Naive B cell (primary cell): Measurements from ENCODE around the gene IL1RAPL1. TPM values are rescaled to one million over a fixed set of nuclear protein-coding genes. Genes with fewer than 3 reads are reported as not detected.

ENCODE experiments used
- ATAC-seq, 2 donors: fragments of 150-1000 bp; cut with Tn5 transposase; 2 replicates each; pipeline ENCODE4 v1.10.0; 2021; ENCODE audit warnings: low read depth in 2 of 2, mild to moderate bottlenecking in 2 of 2, moderate library complexity in 2 of 2
- DNase-seq: peaks from one replicate; pipeline ENCODE4 v3.0.0; 2022
- H3K27ac Mint-ChIP-seq, 6 donors: one replicate each; pipeline ENCODE4 v1.8.0; 2020 to 2022; ENCODE audit warnings: mild to moderate bottlenecking in 6 of 6, mixed read lengths in 6 of 6, moderate library complexity in 5 of 6, inconsistent platforms in 2 of 6
- H3K27me3 Mint-ChIP-seq, 3 donors: one replicate each; pipeline ENCODE4 v1.8.0; 2021 to 2022; ENCODE audit warnings: mixed read lengths in 3 of 3, mild to moderate bottlenecking in 1 of 3
- H3K36me3 Mint-ChIP-seq, 2 donors: one replicate each; pipeline ENCODE4 v1.8.0; 2020 to 2022; ENCODE audit warnings: mixed read lengths in 2 of 2, inconsistent platforms in 1 of 2, mild to moderate bottlenecking in 1 of 2
- H3K4me1 Mint-ChIP-seq, 3 donors: one replicate each; pipeline ENCODE4 v1.8.0; 2020 to 2022; ENCODE audit warnings: mixed read lengths in 3 of 3, inconsistent platforms in 1 of 3, mild to moderate bottlenecking in 1 of 3, moderate library complexity in 1 of 3
- H3K4me3 Mint-ChIP-seq, 8 donors: one replicate each; pipeline ENCODE4 v1.8.0; 2020 to 2022; ENCODE audit warnings: mild to moderate bottlenecking in 8 of 8, mixed read lengths in 8 of 8, moderate library complexity in 8 of 8, inconsistent platforms in 2 of 8
- H3K9me3 Mint-ChIP-seq, 7 donors: one replicate each; pipeline ENCODE4 v1.8.0; 2020 to 2022; ENCODE audit warnings: mixed read lengths in 7 of 7, mild to moderate bottlenecking in 5 of 7, inconsistent platforms in 2 of 7, moderate library complexity in 1 of 7
- polyA plus RNA-seq, 6 donors: library from polyadenylated mRNA; unstranded; fragments of 300-500 nt; fragmentation: Illumina TruSeq; gene quantifications; one replicate each; pipeline ENCODE4 v1.2.3, GENCODE V29; 2021; ENCODE audit warnings: low read depth in 6 of 6

Gene IL1RAPL1
- polyA plus RNA-seq, 6 donors from 2014 or later, result not detected

DNA sequence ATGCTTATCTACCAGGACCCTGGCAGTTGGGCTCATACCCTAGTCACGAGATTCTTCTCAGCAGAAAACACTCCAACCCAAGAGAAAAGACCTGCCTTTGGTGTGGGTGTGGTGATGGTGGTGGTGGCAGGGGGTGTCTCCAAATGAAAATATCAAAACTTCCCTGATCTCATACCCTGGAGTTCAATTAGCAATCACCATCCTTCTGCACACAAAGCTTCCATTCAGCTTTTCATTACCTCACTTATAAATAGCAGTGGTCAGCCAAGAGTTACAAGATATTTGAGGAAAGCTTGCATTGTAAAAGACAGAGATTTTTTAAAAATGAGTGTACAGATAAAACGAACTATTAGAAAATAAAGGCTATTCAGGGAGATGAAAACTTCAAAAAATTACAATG, 1047.3 kb downstream of the IL1RAPL1 start:
- no peak for ATAC-seq
- no peaks in the 10 kb centered on the region for H3K4me1 Mint-ChIP-seq
- peaks cover 0 to 5% (median 0%) of the 10 kb centered on the region in 7 donors for H3K9me3 Mint-ChIP-seq
- no peak for DNase-seq
- H3K36me3 Mint-ChIP-seq, result no peaks in the 10 kb centered on the region
- H3K27ac Mint-ChIP-seq, result no peak overlapping the region
- H3K27me3 Mint-ChIP-seq, result no peaks in the 10 kb centered on the region
- no peak overlapping the region for H3K4me3 Mint-ChIP-seq

DNA sequence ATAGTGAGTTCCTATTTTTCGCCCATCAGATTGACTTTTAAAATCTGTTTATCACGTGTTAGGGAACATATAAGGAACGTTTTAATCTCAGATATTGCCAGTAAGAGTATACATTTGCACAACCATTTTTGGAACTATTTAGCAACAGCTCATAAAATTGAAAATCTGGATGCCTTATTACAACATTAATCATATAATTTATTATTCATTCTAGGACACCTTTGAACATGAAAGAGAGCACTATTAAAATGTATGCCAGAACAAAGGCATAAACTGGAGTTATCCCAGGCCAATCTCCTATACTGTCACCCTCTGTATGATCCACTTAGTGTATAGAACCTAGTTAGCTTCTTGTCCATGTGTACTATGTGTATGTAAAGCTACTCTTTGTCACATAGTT, 1049.1 kb downstream of the IL1RAPL1 start:
- Mint-ChIP-seq H3K27me3 (no peaks in the 10 kb centered on the region), H3K4me3 (no peak overlapping the region), H3K36me3 (no peaks in the 10 kb centered on the region), H3K4me1 (no peaks in the 10 kb centered on the region), H3K9me3 (peaks cover 0 to 7% (median 3%) of the 10 kb centered on the region in 7 donors), H3K27ac (peak overlapping the region in 1 of 6 donors; percentile 21)
- no peak for ATAC-seq
- no peak for DNase-seq

DNA sequence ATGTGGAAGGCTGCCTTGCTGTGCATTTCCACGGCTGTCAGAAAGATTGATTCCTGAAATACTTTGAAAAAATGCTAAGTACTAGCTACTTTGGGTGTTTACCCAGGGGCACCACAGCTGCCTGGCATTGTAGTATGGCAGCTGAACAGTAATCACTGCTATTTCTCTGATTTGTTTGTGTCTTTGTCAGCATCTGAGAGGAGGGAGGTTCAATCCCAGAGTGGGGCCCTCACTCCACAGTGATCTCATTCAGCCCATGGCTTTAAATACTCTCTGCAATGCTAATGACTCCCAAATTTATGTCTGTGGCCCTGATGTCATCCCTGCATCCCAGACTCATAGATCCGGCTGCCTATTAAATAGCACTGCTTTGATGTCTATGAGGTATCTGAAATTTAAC, 1052.9 kb downstream of the IL1RAPL1 start:
- Mint-ChIP-seq H3K27me3 (no peaks in the 10 kb centered on the region), H3K4me3 (no peak overlapping the region)

DNA sequence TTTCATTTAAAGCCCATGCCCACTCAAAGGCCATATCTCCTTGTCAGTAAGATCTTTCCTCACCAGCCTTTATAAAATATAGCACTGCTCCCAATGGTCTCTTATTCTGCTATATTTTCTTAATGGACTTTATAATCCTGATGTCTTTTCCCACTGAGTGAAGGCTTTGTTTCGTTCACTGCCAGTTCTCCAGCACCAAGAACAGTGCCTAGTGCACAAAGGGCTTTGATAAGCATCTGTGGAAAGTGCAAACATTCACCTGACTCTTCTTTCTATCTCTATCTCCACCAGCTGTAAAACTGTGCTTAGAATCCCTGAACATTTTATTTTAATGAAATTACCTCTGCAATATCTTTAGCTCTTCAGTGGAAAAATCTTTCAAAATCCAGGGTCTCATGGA, 1054.2 kb downstream of the IL1RAPL1 start:
- Mint-ChIP-seq H3K9me3 (peaks cover 0 to 9% (median 4%) of the 10 kb centered on the region in 7 donors), H3K4me1 (no peaks in the 10 kb centered on the region), H3K36me3 (no peaks in the 10 kb centered on the region), H3K27me3 (no peaks in the 10 kb centered on the region), H3K4me3 (no peak overlapping the region), H3K27ac (no peak overlapping the region)
- ATAC-seq, result no peak
- DNase-seq, result no peak

More for the DNA sequence above, 1052.9 kb downstream of the IL1RAPL1 start:
- peaks cover 0 to 9% (median 2%) of the 10 kb centered on the region in 7 donors for H3K9me3 Mint-ChIP-seq
- ATAC-seq, result no peak
- H3K27ac Mint-ChIP-seq, result no peak overlapping the region
- no peaks in the 10 kb centered on the region for H3K4me1 Mint-ChIP-seq
- no peak for DNase-seq
- no peaks in the 10 kb centered on the region for H3K36me3 Mint-ChIP-seq

DNA sequence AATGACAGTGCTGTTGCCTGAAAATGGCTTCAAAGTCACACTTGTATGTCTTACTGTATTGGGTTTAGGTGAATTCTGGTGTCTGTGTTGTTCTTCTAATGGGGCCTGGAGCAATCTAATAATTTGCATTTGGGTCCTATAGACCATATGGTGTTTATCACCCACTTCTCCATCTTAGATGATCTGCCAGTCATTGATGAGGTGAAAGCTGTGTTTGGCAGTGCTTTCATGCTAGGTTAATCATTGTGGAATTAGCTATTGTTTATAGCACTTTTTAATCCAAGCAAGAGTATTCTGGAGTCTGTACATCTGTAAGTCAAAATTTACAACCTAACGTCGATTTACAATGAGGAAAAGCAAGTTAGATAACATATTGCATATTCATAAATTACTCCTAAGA, 1055.9 kb downstream of the IL1RAPL1 start:
- Mint-ChIP-seq H3K4me1 (no peaks in the 10 kb centered on the region), H3K9me3 (peaks cover 0 to 11% (median 3%) of the 10 kb centered on the region in 7 donors), H3K27me3 (no peaks in the 10 kb centered on the region), H3K36me3 (no peaks in the 10 kb centered on the region), H3K4me3 (no peak overlapping the region), H3K27ac (no peak overlapping the region)
- DNase-seq (no peak), ATAC-seq (no peak)

DNA sequence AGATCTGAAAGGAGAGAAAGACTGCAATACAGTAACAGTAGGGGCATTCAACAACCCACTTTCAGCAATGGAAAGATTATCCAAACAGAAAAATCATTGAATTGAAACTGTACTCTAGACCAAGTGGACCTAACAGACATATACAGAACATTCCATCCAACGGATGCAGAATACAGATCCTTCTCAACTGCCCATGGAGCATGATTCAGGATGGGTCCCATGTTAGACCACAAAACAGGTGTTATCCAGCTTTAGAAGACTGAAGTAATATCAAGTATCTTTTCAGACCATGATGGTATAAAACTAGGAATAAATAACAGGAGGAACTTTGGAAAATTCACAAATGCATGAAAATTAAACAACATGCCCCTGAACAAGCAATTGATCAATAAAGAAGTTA, 1060.9 kb downstream of the IL1RAPL1 start:
- Mint-ChIP-seq H3K4me3 (no peak overlapping the region), H3K27me3 (no peaks in the 10 kb centered on the region), H3K9me3 (peaks cover 0 to 11% (median 4%) of the 10 kb centered on the region in 7 donors), H3K36me3 (no peaks in the 10 kb centered on the region), H3K4me1 (no peaks in the 10 kb centered on the region), H3K27ac (no peak overlapping the region)
- DNase-seq (no peak), ATAC-seq (no peak)

DNA sequence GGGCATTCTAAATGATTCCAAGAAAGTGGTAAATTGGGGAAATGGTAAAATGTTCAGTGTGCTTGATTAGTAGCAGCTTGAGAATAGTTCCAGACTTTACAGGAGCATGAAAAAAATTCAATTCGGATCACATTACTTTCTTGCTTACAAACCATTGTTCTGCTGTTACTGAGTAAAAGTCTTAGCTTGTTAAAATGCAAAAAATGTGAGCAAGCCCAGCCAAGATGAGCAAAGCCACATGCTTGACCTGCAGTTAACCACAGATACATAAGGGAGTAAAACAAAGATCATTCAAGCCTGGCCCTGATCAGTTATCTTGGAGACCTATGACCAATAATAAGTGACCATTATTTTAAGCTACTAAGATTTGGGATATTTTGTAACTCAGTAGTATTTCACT, 1065.2 kb downstream of the IL1RAPL1 start:
- H3K36me3 Mint-ChIP-seq, result no peaks in the 10 kb centered on the region
- H3K27me3 Mint-ChIP-seq, result no peaks in the 10 kb centered on the region
- ATAC-seq, result no peak
- H3K4me1 Mint-ChIP-seq, result no peaks in the 10 kb centered on the region
- H3K9me3 Mint-ChIP-seq, result peaks cover 0 to 6% (median 4%) of the 10 kb centered on the region in 7 donors
- H3K4me3 Mint-ChIP-seq, result no peak overlapping the region
- H3K27ac Mint-ChIP-seq, result no peak overlapping the region
- DNase-seq, result no peak

DNA sequence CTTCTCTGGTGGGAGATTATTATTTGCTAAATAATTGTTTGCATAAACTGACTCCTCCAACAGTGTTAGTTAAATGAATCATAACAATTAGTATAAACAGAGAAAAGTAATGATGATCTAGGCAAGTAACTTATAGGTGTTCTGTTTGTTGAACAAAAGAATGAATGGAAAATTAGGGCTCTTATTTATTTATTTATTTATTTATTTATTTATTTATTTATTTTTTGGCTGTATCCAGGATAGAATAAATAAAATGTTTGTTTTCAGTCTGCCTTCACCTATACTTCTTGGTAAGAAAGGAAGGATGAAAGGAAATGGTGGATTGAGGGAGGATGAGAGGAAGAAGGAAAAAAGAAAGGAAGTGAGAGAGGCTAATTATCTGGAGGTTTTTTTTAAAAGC, 1066.5 kb downstream of the IL1RAPL1 start:
- no peak overlapping the region for H3K27ac Mint-ChIP-seq
- H3K4me1 Mint-ChIP-seq, result no peaks in the 10 kb centered on the region
- H3K36me3 Mint-ChIP-seq, result no peaks in the 10 kb centered on the region
- ATAC-seq (no peak), DNase-seq (no peak)
- H3K9me3 Mint-ChIP-seq, result peaks cover 0 to 6% (median 4%) of the 10 kb centered on the region in 7 donors
- no peak overlapping the region for H3K4me3 Mint-ChIP-seq
- no peaks in the 10 kb centered on the region for H3K27me3 Mint-ChIP-seq

DNA sequence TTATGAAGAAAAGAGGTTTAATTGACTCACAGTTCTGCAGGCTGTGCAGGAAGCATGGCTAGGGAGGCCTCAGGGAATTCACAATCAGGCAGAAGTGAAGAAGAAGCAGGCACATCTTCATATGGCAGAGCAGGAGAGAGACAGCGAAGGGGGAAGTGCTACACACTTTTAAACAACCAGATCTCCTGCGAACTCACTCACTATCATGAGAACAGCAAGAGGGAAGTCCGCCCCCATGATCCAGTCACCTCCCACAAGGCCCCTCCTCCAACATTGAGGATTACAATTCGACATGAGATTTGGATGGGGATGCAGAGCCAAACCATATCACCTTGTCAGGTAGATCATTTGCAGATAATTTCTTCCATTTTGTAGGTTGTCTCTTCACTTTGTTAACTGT, 1072.7 kb downstream of the IL1RAPL1 start:
- no peak overlapping the region for H3K27ac Mint-ChIP-seq
- no peak overlapping the region for H3K4me3 Mint-ChIP-seq
- no peaks in the 10 kb centered on the region for H3K27me3 Mint-ChIP-seq
- no peaks in the 10 kb centered on the region for H3K36me3 Mint-ChIP-seq
- ATAC-seq (no peak), DNase-seq (no peak)
- peaks cover 0 to 12% (median 5%) of the 10 kb centered on the region in 7 donors for H3K9me3 Mint-ChIP-seq
- H3K4me1 Mint-ChIP-seq, result no peaks in the 10 kb centered on the region

DNA sequence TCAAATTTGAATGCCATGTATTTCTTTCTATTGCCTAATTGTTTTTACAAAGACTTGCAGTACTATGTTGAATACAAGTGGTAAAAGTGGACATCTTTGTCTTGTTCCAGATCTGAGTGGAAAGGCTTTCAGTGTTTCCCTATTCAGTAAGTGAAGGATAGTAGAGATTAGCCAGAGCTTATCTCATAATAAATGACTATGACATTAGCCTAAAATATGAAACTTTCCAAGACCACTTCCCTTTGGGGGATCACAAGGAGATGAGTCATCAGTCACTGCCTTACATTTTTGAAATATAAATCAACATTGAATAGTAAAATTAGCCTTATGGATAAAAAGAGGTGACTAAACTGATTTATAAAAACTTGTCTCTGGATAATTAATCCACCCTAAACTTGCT, 1074.0 kb downstream of the IL1RAPL1 start:
- Mint-ChIP-seq H3K27ac (no peak overlapping the region), H3K4me1 (no peaks in the 10 kb centered on the region), H3K4me3 (no peak overlapping the region), H3K36me3 (no peaks in the 10 kb centered on the region), H3K9me3 (peaks cover 0 to 12% (median 5%) of the 10 kb centered on the region in 7 donors), H3K27me3 (no peaks in the 10 kb centered on the region)
- DNase-seq (no peak), ATAC-seq (no peak)

DNA sequence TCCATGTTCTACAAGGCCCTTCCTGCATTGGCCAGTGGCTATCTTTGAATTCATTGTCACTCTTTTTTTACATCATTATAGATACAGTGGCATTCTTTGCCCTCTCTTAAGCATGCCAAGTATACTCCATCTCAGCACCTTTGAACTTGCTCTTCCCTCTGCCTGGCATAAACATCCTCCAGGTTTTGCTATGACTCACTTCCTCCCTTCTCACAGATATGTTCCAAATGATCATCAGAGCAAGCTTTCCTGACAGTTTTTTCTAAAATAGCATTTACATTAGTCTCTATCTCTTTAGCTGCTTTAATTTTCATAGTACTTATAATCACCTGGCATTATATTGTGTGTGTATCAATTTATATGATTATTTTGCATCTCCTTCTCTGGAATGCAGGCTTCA, 1074.9 kb downstream of the IL1RAPL1 start:
- H3K9me3 Mint-ChIP-seq, result peaks cover 0 to 12% (median 4%) of the 10 kb centered on the region in 7 donors
- H3K4me1 Mint-ChIP-seq, result no peaks in the 10 kb centered on the region
- no peaks in the 10 kb centered on the region for H3K36me3 Mint-ChIP-seq
- ATAC-seq, result no peak
- no peak overlapping the region for H3K27ac Mint-ChIP-seq
- DNase-seq, result no peak
- no peak overlapping the region for H3K4me3 Mint-ChIP-seq
- no peaks in the 10 kb centered on the region for H3K27me3 Mint-ChIP-seq

DNA sequence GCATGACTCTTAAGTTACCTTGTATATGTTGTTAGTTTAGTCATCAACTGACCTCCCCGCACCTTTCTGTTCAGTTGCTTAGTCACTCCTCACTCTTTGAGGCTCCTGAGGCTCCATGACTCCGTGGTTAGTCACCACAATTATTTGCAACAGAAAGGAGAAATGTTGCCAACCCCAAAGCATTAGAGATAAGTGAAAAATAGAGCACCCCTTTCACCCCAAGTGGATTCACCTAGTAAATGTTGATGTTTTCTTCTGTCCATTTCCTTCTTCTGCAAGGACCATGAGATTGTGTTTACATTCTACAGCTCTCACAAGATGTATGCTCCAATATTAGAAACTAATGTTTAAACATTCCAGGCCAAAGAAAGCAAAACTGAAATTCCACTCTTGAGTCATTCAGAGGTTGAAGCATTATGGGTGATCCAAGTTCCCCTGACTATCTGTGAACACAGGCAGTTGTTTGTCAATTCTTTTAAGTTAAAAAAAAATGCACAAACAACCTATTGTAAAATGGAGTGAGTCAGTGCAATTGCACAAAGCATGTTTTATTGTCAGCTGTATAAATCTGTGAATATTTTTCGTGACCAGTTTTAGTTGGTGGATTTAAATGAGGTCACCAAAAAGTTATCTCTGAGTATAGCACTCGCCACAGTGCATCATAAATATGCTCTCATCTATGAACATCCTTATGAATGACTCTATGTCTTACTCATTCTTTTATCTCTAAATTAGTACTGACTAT, 1075.7 kb downstream of the IL1RAPL1 start:
- DNase-seq (no peak), ATAC-seq (no peak)
- no peak overlapping the region for H3K4me3 Mint-ChIP-seq
- H3K9me3 Mint-ChIP-seq, result peaks cover 0 to 12% (median 5%) of the 10 kb centered on the region in 7 donors
- H3K27ac Mint-ChIP-seq, result no peak overlapping the region
- no peaks in the 10 kb centered on the region for H3K27me3 Mint-ChIP-seq
- no peaks in the 10 kb centered on the region for H3K4me1 Mint-ChIP-seq
- H3K36me3 Mint-ChIP-seq, result no peaks in the 10 kb centered on the region

DNA sequence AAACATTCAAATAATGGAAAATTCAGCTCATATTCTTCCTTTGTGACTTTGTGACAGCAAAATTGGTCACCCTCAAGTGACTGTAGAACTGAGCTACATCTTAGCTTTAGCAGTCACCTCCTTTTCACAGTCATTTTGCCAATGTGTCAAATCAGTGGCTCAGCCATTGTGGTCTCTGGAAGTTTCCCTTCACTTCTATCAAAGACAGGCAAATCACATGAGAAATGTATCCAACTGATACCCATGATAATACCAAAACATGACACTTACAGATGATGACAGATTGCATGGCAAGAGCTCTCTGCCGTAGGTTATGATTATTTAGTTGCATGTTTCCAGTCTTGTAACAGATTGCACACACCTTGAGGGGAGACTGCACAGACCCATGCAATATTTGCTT, 1078.3 kb downstream of the IL1RAPL1 start:
- peaks cover 0 to 7% (median 2%) of the 10 kb centered on the region in 7 donors for H3K9me3 Mint-ChIP-seq

DNA sequence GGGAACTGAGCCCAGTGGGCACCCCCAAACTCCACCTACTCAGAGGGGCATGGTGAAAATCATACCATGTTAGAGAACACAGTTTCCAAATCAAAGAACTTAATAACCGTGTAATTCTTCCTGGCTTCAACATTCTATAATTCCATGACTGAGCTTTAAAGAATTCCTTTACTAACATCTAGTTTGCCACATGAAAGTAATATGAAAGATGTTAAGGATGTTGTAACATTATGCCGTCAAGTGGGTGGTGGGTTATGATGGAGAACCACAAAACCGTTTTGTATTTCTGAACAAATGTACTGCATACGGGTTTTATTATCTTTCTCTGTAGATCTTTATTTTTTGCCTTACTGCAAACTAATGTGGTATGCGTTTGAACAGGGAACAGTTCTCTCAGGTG, 1079.1 kb downstream of the IL1RAPL1 start:
- no peaks in the 10 kb centered on the region for H3K4me1 Mint-ChIP-seq
- no peak overlapping the region for H3K27ac Mint-ChIP-seq
- no peaks in the 10 kb centered on the region for H3K27me3 Mint-ChIP-seq

More for the DNA sequence above, 1078.3 kb downstream of the IL1RAPL1 start:
- no peak overlapping the region for H3K4me3 Mint-ChIP-seq
- H3K27me3 Mint-ChIP-seq, result no peaks in the 10 kb centered on the region
- DNase-seq (no peak), ATAC-seq (no peak)
- H3K36me3 Mint-ChIP-seq, result no peaks in the 10 kb centered on the region
- no peaks in the 10 kb centered on the region for H3K4me1 Mint-ChIP-seq
- no peak overlapping the region for H3K27ac Mint-ChIP-seq

More for the DNA sequence above, 1079.1 kb downstream of the IL1RAPL1 start:
- Mint-ChIP-seq H3K9me3 (peaks cover 0 to 7% (median 2%) of the 10 kb centered on the region in 7 donors), H3K36me3 (no peaks in the 10 kb centered on the region), H3K4me3 (no peak overlapping the region)
- DNase-seq (no peak), ATAC-seq (no peak)
